ENCODE results near the gene CADM1. TPM values are rescaled to one million over a fixed set of nuclear protein-coding genes. Genes with fewer than 3 reads are reported as not detected.

The CADM1 gene
- total RNA-seq, 2 experiments from 2014 or later: 0.47 to 0.63 TPM

GRCh38 chr11:115460512-115460911 is 43.7 kb downstream of the CADM1 start:
- Mint-ChIP-seq H3K4me1 (ENCODE audit: low read depth) (no peaks in the 10 kb centered on the region), H3K36me3 (ENCODE audit: low read depth) (no peaks in the 10 kb centered on the region), H3K4me3 (no peak overlapping the region), H3K9me3 (no peaks in the 10 kb centered on the region), H3K27me3 (peaks cover 3% of the 10 kb centered on the region), H3K27ac (no peak overlapping the region)
- no peak for DNase-seq
- no peak for ATAC-seq
- ChIA-PET CTCF (no interaction called here), POLR2A (no interaction called here)
- intact Hi-C loops (cut with micrococcal nuclease): no loop called here
- TF ChIP-seq CTCF (IDR thresholded peaks at IDR 0.05): no peak

GRCh38 chr11:115459563-115459962 is 44.7 kb downstream of the CADM1 start:
- Mint-ChIP-seq H3K4me1 (ENCODE audit: low read depth) (no peaks in the 10 kb centered on the region), H3K4me3 (no peak overlapping the region)
- POLR2A ChIA-PET: no interaction called here

GRCh38 chr11:115458877-115459276 is 45.3 kb downstream of the CADM1 start:
- intact Hi-C loops (cut with micrococcal nuclease): no loop called here
- Mint-ChIP-seq H3K9me3 (no peaks in the 10 kb centered on the region), H3K36me3 (ENCODE audit: low read depth) (no peaks in the 10 kb centered on the region)

More at GRCh38 chr11:115459563-115459962, 44.7 kb downstream of the CADM1 start:
- DNase-seq: no peak
- CTCF ChIA-PET: no interaction called here
- no peak for TF ChIP-seq CTCF (IDR thresholded peaks at IDR 0.05)
- no peaks in the 10 kb centered on the region for H3K9me3 Mint-ChIP-seq
- H3K27me3 Mint-ChIP-seq: peaks cover 2% of the 10 kb centered on the region
- ATAC-seq: no peak
- H3K36me3 Mint-ChIP-seq (ENCODE audit: low read depth): no peaks in the 10 kb centered on the region
- intact Hi-C loops (cut with micrococcal nuclease): no loop called here
- no peak overlapping the region for H3K27ac Mint-ChIP-seq

GRCh38 chr11:115456019-115456418 is 48.2 kb downstream of the CADM1 start:
- H3K4me1 Mint-ChIP-seq (ENCODE audit: low read depth): no peaks in the 10 kb centered on the region
- ATAC-seq (no peak), DNase-seq (no peak)
- H3K4me3 Mint-ChIP-seq: no peak overlapping the region
- peaks cover 5% of the 10 kb centered on the region for H3K27me3 Mint-ChIP-seq
- no peak for TF ChIP-seq CTCF (IDR thresholded peaks at IDR 0.05)
- H3K27ac Mint-ChIP-seq: no peak overlapping the region
- CTCF ChIA-PET: no interaction called here
- POLR2A ChIA-PET: interaction anchor here (0.6 kb wide), 1 partner anchor 910 kb away, joined by 3 read pairs; no protein-coding TSS in a partner anchor
- intact Hi-C loops (cut with micrococcal nuclease): no loop called here
- no peaks in the 10 kb centered on the region for H3K9me3 Mint-ChIP-seq
- H3K36me3 Mint-ChIP-seq (ENCODE audit: low read depth): no peaks in the 10 kb centered on the region

More at GRCh38 chr11:115458877-115459276, 45.3 kb downstream of the CADM1 start:
- H3K27ac Mint-ChIP-seq: no peak overlapping the region
- ChIA-PET POLR2A (no interaction called here), CTCF (no interaction called here)
- H3K4me1 Mint-ChIP-seq (ENCODE audit: low read depth): no peaks in the 10 kb centered on the region
- H3K27me3 Mint-ChIP-seq: peaks cover 1% of the 10 kb centered on the region
- DNase-seq: no peak
- no peak for ATAC-seq
- TF ChIP-seq CTCF (IDR thresholded peaks at IDR 0.05): no peak
- H3K4me3 Mint-ChIP-seq: no peak overlapping the region

- POLR2A ChIA-PET: interaction anchor here (0.6 kb wide), 1 partner anchor 910 kb away, joined by 3 read pairs; no protein-coding TSS in a partner anchor
- no peak for ATAC-seq
- no peaks in the 10 kb centered on the region for H3K4me1 Mint-ChIP-seq (ENCODE audit: low read depth)
- CTCF ChIA-PET: no interaction called here
- no peaks in the 10 kb centered on the region for H3K36me3 Mint-ChIP-seq (ENCODE audit: low read depth)
- no peak overlapping the region for H3K4me3 Mint-ChIP-seq
- no peaks in the 10 kb centered on the region for H3K9me3 Mint-ChIP-seq
- TF ChIP-seq CTCF (IDR thresholded peaks at IDR 0.05): no peak
- H3K27ac Mint-ChIP-seq: no peak overlapping the region
- intact Hi-C loops (cut with micrococcal nuclease): no loop called here
- H3K27me3 Mint-ChIP-seq: peaks cover 5% of the 10 kb centered on the region
- no peak for DNase-seq
Observed at GRCh38 chr11:115455613-115456012, 48.6 kb downstream of the CADM1 start.
